GM19023 (cell line): Measurements from ENCODE around the gene TBX20.

Experiments used
- ATAC-seq: cut with Tn5 transposase; IDR thresholded peaks from one replicate; pipeline ENCODE4 v1.9.1; 2021; ENCODE audit warnings: mild to moderate bottlenecking, moderate library complexity; ENCODE audit not compliant: unreplicated experiment

TBX20 gene

GRCh38 chr7:35253710-35254495 is at the start of gene TBX20:
Gene TBX20, minus strand, starts transcription at chr7:35254100. Its CDS starts 480 bp downstream, at chr7:35253620.
- ATAC-seq = no peak

- ATAC-seq = no peak
These were observed 35.5 kb upstream of the TBX20 start for GRCh38 chr7:35289376-35289775.

GRCh38 chr7:35286986-35287385 is 33.1 kb upstream of the TBX20 start:
- ATAC-seq = no peak

GRCh38 chr7:35286422-35286821 is 32.5 kb upstream of the TBX20 start:
- ATAC-seq = no peak

GRCh38 chr7:35285799-35286198 is 31.9 kb upstream of the TBX20 start:
- ATAC-seq = no peak

- no peak for ATAC-seq
These were observed 27.0 kb upstream of the TBX20 start for GRCh38 chr7:35280902-35281301.

- no peak for ATAC-seq
These were observed 23.5 kb upstream of the TBX20 start for GRCh38 chr7:35277359-35277758.

- ATAC-seq = no peak
These were observed 18.3 kb upstream of the TBX20 start for GRCh38 chr7:35272246-35272645.

GRCh38 chr7:35268953-35269352 is 15.1 kb upstream of the TBX20 start:
- no peak for ATAC-seq

- no peak for ATAC-seq
These were observed 13.5 kb upstream of the TBX20 start for GRCh38 chr7:35267411-35267810.

GRCh38 chr7:35263396-35263795 is 9.5 kb upstream of the TBX20 start:
- ATAC-seq = no peak

GRCh38 chr7:35261476-35262285 is 7.8 kb upstream of the TBX20 start:
- ATAC-seq = no peak

GRCh38 chr7:35261041-35261440 is 7.1 kb upstream of the TBX20 start:
- ATAC-seq = no peak

GRCh38 chr7:35260246-35260645 is 6.3 kb upstream of the TBX20 start:
- no peak for ATAC-seq

GRCh38 chr7:35259523-35259908 is 5.6 kb upstream of the TBX20 start:
- ATAC-seq = no peak

GRCh38 chr7:35258868-35259522 is 5.1 kb upstream of the TBX20 start:
- ATAC-seq = no peak

GRCh38 chr7:35258125-35258867 is 4.4 kb upstream of the TBX20 start:
- no peak for ATAC-seq

- no peak for ATAC-seq
These were observed 3.6 kb upstream of the TBX20 start for GRCh38 chr7:35257251-35258124.

GRCh38 chr7:35256256-35257175 is 2.6 kb upstream of the TBX20 start:
- no peak for ATAC-seq
